Thymus (tissue), 11 donors: ENCODE results near the gene ACAP1. TPM values are rescaled to one million over a fixed set of nuclear protein-coding genes. Genes with fewer than 3 reads are reported as not detected.

ENCODE experiments used
- DNase-seq, 9 donors: peaks; one replicate each; pipeline ENCODE4 v3.0.0-alpha.2; 2013; ENCODE audit warnings: low spot score in 9 of 9, low read depth in 6 of 9, missing footprints in 1 of 9
- H3K27ac ChIP-seq, 2 donors: one replicate each; pipeline ENCODE4 v1.5.1; 2013; ENCODE audit warnings: control low read depth in 1 of 2, low read depth in 1 of 2, low read length in 1 of 2, mild to moderate bottlenecking in 1 of 2, moderate library complexity in 1 of 2
- H3K27me3 ChIP-seq, 2 donors: one replicate each; pipeline ENCODE4 v1.5.1; 2013; ENCODE audit warnings: low read length in 1 of 2; ENCODE audit not compliant: control insufficient read depth in 2 of 2, insufficient read depth in 1 of 2
- H3K36me3 ChIP-seq, 2 donors: one replicate each; pipeline ENCODE4 v1.5.1; 2013; ENCODE audit warnings: low read length in 1 of 2, mild to moderate bottlenecking in 1 of 2, moderate library complexity in 1 of 2; ENCODE audit not compliant: control insufficient read depth in 2 of 2, insufficient read depth in 2 of 2
- H3K4me1 ChIP-seq, 2 donors: one replicate each; pipeline ENCODE4 v1.5.1; 2013; ENCODE audit warnings: low read length in 2 of 2; ENCODE audit not compliant: control insufficient read depth in 2 of 2, insufficient read depth in 2 of 2
- H3K4me3 ChIP-seq, 2 donors: one replicate each; pipeline ENCODE4 v1.5.1; 2013; ENCODE audit warnings: low read length in 2 of 2, control low read depth in 1 of 2, mild to moderate bottlenecking in 1 of 2
- H3K9me3 ChIP-seq, 2 donors: one replicate each; pipeline ENCODE4 v1.5.1; 2013; ENCODE audit warnings: low read length in 1 of 2, mild to moderate bottlenecking in 1 of 2; ENCODE audit not compliant: control insufficient read depth in 2 of 2, insufficient read depth in 1 of 2
- WGBS: extraction: QIAGEN DNeasy Blood & Tissue Kit; methylation state at CpG from one replicate; pipeline ENCODE4 v1.1.7; 2013; 5-methylcytosine and 5-hydroxymethylcytosine counted together
- polyA plus RNA-seq: library from polyadenylated mRNA; stranded (reverse); fragments of 200-250 nt; gene quantifications from one replicate; pipeline ENCODE4 v1.2.3, GENCODE V29; 2013
- total RNA-seq: library from RNA; stranded (reverse); fragments of 120-200 nt; gene quantifications from one replicate; pipeline ENCODE4 v1.2.4, GENCODE V29; 2013
- donor health status: healthy.

The ACAP1 gene
- total and polyA plus RNA-seq, 2 donors, result 167 to 364 TPM

DNA sequence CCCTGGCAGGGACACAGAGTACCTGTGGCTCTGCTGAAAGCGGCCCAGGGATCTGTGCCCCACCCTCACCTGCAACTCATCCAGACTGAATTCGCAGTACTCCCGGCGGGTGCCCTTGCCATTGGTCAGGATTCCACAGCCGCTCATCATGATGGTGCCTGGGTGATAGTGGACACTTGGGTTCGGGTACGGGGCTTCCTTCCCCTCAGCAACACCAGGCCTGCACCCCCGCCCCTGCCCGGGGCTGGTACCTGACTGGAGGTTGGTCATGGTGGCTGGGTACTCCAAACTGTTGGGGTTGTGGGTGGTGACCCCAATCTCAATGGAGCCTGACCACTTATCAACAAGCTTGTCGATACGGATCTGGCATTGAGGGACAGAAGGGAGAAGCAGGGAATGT is 10.1 kb upstream of the ACAP1 start:
- 97% methylated on average over 11 of the region's 11 CpGs for WGBS
- Histone ChIP-seq H3K36me3 (peaks cover 51 to 54% of the 10 kb centered on the region in 2 donors), H3K27me3 (no peaks in the 10 kb centered on the region), H3K4me3 (no peak overlapping the region), H3K27ac (no peak overlapping the region), H3K9me3 (no peaks in the 10 kb centered on the region), H3K4me1 (peaks cover 10 to 30% of the 10 kb centered on the region in 2 donors)
- no peak for DNase-seq

DNA sequence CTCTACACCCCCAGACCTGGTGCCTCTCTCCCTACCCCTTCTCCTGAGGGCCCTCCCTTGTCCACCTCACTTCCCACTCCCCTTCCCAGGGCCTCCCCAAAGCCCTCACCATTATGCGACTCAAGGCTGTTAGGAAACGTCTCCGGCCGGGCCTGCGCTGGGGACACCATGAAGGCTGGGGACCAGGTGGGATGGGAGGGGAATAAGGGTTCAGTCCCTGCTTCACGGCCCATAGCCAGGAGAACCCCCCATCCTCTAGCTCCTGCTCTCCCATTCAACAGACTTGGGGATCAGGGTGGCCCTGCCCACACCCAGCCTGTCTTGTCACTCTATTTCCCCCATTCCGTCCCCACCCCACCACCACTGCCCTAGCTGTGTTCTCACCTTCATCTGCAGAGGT is 9.3 kb upstream of the ACAP1 start:
- Histone ChIP-seq H3K36me3 (peaks cover 43 to 45% of the 10 kb centered on the region in 2 donors), H3K4me3 (no peak overlapping the region), H3K4me1 (peaks cover 15 to 39% of the 10 kb centered on the region in 2 donors), H3K27me3 (no peaks in the 10 kb centered on the region), H3K9me3 (peaks cover 0 to 2% of the 10 kb centered on the region in 2 donors), H3K27ac (no peak overlapping the region)
- no peak for DNase-seq
- 96% methylated on average over 7 of the region's 7 CpGs for WGBS

DNA sequence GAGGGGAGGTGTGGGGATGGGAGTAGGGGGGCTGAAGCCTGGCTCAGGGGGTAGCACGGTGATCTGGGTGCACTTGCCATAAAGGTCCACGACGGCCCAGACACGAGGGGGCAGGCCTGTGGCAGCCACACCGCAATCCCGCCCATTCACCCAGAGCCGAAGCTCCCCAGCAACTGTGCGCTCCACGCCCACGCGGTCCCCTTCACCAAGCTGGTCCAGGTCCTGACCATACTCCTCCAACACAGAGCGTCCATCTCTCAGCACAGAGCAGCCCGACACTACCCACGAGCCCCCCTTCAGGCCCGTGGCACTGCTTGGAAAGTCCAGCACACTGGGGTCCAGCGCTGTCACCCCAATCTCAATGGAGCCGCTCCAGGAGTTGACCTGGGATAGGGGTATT is 8.8 kb upstream of the ACAP1 start:
- WGBS, result 98% methylated on average over 17 of the region's 17 CpGs
- Histone ChIP-seq H3K36me3 (peaks cover 38 to 41% of the 10 kb centered on the region in 2 donors), H3K4me3 (no peak overlapping the region), H3K9me3 (peaks cover 0 to 2% of the 10 kb centered on the region in 2 donors), H3K27ac (no peak overlapping the region), H3K4me1 (peaks cover 19 to 43% of the 10 kb centered on the region in 2 donors), H3K27me3 (no peaks in the 10 kb centered on the region)
- DNase-seq, result no peak

DNA sequence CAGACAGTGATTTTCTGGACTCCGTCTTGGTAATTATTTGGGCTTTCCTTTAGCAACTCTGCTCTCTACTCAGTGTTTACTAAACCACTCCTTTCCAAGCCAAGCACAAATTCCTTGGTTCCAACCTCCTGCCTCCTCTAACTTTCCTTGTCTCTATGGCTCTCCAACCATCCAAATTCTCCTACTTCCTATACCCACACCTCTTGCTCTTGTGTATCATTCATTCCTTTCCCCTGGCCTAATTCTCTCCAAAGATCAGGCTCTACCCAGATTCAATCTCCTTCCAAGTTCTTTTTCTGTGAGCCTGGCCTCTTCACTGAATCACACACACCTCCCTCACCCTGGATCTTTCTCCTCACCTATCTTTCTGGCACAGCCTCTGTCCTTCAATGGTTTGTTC is 8.3 kb upstream of the ACAP1 start:
- Histone ChIP-seq H3K27me3 (no peaks in the 10 kb centered on the region), H3K4me3 (no peak overlapping the region), H3K36me3 (peaks cover 33 to 35% of the 10 kb centered on the region in 2 donors), H3K27ac (no peak overlapping the region), H3K9me3 (peaks cover 0 to 2% of the 10 kb centered on the region in 2 donors), H3K4me1 (peaks cover 23 to 45% of the 10 kb centered on the region in 2 donors)
- DNase-seq, result no peak
- 94% methylated on average over 1 of the region's 1 CpG for WGBS

DNA sequence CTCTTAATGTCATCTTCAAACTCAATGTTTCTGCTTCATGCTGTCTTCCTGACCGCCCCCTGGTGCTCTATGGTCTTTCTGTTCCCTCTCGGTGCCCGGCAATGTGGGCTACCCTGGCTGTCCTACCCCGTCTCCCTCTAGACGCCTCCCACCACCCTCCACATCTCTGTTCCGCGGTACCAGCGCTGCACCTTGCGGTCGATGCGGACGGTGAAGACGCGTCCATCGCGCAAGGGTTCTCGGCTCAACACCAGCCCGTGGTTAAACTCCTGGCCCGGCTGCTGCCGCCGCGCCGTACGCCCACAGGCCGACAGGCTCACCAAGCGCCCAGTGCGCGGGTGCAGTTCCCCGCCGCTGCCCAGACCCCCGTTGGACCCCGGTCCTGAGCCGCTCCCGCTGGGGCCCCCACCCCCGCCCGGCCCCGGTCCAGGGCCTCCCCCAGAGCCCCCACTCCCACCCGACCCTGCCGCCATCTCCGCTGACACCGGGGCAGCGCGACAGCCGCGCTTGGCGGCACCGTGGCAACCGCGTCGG is 7.4 kb upstream of the ACAP1 start, which contains the start of gene NEURL4:
TSS of gene NEURL4 (minus strand) at position 496 of the 534 bp plus-strand sequence. CDS start at position 473, 23 bp downstream.
- Histone ChIP-seq H3K4me1 (peaks cover 23 to 52% of the 10 kb centered on the region in 2 donors), H3K27me3 (no peaks in the 10 kb centered on the region), H3K9me3 (peaks cover 0 to 2% of the 10 kb centered on the region in 2 donors), H3K27ac (peak within 1 kb of the TSS; percentile 95 to 98), H3K36me3 (peaks cover 24 to 26% of the 10 kb centered on the region in 2 donors), H3K4me3 (peak within 1 kb of the TSS; percentile 77 to 85)
- WGBS, result under 1% methylated on average over 50 of the region's 50 CpGs
- no peak for DNase-seq

DNA sequence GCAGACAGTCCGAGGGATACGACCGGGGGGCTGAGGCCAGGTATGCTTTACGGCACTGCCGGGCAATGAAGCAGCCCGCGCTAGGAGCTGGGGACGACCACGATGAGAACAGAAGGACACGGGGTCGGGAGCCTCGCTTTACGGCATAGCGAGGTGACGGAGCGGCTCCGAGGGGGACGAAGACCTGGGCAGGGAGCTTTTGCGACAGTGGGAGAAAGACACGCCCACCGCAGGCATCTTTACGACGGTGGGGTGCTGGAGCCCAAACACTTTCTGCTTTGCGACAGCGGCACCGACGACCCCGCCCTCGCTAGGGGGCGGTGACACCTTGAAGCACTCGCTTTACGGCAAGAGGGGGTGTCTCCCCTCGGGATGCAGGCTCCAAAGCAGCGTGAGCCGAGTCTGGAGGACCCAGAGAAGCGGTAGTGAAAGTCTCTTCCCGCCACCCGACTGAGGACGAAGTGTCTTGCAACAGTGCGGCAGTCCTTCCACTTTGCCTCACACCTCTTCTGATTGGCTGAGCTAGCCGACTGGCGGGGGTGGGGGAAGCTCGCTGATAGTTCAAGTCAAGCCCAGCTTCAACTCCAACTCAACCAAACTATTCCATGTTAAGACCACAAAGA is 6.8 kb upstream of the ACAP1 start:
- H3K9me3 ChIP-seq, result peaks cover 0 to 2% of the 10 kb centered on the region in 2 donors
- peak overlapping the region; percentile 77 to 85 for H3K4me3 ChIP-seq
- H3K27ac ChIP-seq, result peak overlapping the region; percentile 95 to 98
- peaks cover 18 to 22% of the 10 kb centered on the region in 2 donors for H3K36me3 ChIP-seq
- no peaks in the 10 kb centered on the region for H3K27me3 ChIP-seq
- WGBS, result under 1% methylated on average over 43 of the region's 43 CpGs
- peak; percentile 94 to 100 (median 98) for DNase-seq
- H3K4me1 ChIP-seq, result peaks cover 23 to 57% of the 10 kb centered on the region in 2 donors

DNA sequence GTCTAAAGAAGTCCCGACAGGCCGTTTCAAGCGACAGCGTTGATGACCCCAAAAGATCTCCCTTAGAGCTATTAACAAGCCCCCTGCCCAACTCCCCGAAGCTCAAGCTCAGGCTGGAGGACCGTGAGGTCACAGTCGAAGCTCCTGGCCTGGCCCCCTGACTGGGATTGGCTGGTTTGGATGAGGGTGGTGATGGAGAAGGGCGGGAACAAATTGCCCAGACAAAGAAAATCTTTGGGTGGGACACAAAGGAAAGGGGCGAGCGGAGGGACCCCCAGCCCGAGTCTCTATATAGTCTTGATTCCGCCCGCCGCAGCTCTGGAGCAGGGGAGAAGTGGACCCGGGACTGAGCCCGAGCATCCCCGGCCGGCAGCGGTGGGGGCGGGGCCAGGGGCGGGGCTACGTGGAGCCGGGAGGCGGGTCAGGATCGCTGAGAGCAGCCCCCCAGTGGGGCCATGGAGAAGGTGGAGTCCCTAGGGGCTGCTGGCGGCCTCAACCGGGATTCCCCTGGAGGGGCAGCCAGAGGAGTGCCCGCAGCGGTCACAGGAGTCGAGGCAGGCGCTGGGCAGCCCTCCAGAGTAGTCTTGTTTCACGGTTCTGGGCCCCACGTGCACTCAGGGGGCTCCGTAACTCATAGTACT is 6.2 kb upstream of the ACAP1 start:
- Histone ChIP-seq H3K36me3 (peaks cover 13 to 16% of the 10 kb centered on the region in 2 donors), H3K4me1 (peaks cover 23 to 64% of the 10 kb centered on the region in 2 donors), H3K9me3 (peaks cover 0 to 2% of the 10 kb centered on the region in 2 donors), H3K27ac (peak overlapping the region; percentile 95 to 98), H3K4me3 (peak overlapping the region; percentile 77 to 85), H3K27me3 (no peaks in the 10 kb centered on the region)
- peak in 3 of 9 donors; percentile 67 to 89 (median 81) for DNase-seq
- WGBS, result 3% methylated on average over 34 of the region's 34 CpGs

DNA sequence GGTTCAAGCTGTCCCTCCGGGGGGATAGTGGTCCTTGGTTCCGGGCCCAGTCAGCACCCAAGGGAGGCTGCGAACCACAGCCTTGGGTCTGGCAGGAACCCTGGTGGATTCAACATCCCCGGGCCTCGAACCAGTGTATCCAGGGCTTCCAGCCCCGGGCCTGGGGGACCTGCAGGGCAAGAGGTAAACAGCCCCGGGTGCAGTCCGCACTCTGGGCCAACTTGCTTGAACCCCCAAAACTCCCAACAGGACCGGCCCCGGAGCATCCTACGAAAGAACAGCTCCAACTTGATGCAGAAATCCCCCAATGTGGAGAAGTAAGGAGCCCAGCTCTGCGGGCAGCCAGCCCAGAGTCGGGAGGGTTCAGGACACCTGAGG is 5.7 kb upstream of the ACAP1 start:
- H3K9me3 ChIP-seq, result peaks cover 0 to 2% of the 10 kb centered on the region in 2 donors
- peak overlapping the region; percentile 95 to 98 for H3K27ac ChIP-seq
- no peak for DNase-seq
- peaks cover 9 to 11% of the 10 kb centered on the region in 2 donors for H3K36me3 ChIP-seq
- H3K4me1 ChIP-seq, result peaks cover 26 to 69% of the 10 kb centered on the region in 2 donors
- peak overlapping the region; percentile 77 to 85 for H3K4me3 ChIP-seq
- no peaks in the 10 kb centered on the region for H3K27me3 ChIP-seq
- WGBS, result 82% methylated on average over 13 of the region's 13 CpGs

DNA sequence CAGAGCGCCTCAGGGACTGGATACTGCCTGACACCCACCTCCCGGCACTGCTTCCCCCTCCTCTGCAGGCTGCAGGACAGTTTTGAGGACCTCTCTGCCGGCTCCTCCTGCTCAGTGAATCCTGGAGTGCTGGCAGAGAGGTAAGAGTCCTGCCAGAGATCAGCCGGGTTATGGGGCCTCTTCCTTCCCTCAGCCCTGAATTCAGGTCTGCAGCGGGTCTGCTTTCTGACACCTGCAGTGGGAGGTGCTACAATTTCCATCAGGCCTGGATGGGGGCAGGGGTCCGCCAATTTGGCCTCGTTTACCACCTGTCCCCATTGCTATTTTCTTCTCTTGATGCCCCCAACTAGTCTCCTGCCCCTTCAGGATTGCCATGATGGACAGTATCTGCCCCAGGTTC is 4.2 kb upstream of the ACAP1 start:
- Histone ChIP-seq H3K4me1 (peaks cover 32 to 81% of the 10 kb centered on the region in 2 donors), H3K27me3 (no peaks in the 10 kb centered on the region), H3K9me3 (peaks cover 0 to 2% of the 10 kb centered on the region in 2 donors), H3K4me3 (peak overlapping the region in 1 of 2 donors; percentile 47), H3K36me3 (peaks cover 0 to 2% of the 10 kb centered on the region in 2 donors), H3K27ac (peak overlapping the region; percentile 75 to 98)
- DNase-seq, result peak in 2 of 9 donors; percentile 44 to 75
- WGBS, result 24% methylated on average over 7 of the region's 7 CpGs
